HG03571 (cell line): ENCODE data around the gene SERPINH1.

Experiments
- ATAC-seq: cut with Tn5 transposase; IDR thresholded peaks from one replicate; pipeline ENCODE4 v1.9.1; 2021; ENCODE audit not compliant: unreplicated experiment

Gene SERPINH1

DNA sequence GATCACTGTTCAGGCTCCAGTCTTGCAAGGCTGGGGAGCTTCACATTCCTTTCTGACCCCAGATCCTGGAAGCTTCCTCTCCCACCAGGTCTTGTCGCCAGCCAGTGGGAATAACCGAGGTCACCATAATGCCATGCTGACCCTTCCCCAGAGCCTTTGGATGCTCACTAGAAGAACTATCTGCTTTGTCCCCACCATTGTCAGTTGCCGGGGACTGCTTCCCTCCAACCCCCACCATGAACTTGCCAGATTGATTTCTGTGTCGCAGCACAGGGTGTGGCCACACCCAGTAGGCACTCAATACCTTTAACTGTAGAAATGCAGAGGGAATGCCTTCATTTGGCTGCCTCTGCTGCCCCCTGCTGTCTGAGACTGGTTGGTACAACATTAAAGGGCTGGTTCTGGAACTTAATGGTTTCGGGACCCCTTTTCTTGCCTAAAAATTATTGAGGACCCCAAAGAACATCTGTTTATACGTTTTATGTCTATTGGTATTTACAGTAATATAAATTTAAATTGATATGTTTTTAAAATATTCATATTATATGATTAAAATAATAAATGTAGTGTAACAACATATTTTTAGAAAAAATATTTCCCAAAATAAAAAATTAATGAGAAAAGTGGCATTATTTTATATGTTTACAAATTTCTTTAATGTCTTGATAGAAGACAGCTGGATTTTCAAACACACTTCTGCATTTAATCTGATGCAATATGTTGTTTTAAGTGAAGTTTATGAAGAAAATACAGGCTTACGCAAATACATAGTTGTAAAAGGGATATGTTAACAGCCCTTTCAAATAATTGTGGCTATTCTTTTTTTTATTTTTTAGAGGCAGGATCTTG lies 29.6 kb upstream of the SERPINH1 start:
- ATAC-seq, result no peak

GRCh38 chr11:75533896-75534258 lies 28.2 kb upstream of the SERPINH1 start:
- no peak for ATAC-seq

- ATAC-seq, result no peak
These were observed 27.6 kb upstream of the SERPINH1 start for GRCh38 chr11:75534259-75535069.

DNA sequence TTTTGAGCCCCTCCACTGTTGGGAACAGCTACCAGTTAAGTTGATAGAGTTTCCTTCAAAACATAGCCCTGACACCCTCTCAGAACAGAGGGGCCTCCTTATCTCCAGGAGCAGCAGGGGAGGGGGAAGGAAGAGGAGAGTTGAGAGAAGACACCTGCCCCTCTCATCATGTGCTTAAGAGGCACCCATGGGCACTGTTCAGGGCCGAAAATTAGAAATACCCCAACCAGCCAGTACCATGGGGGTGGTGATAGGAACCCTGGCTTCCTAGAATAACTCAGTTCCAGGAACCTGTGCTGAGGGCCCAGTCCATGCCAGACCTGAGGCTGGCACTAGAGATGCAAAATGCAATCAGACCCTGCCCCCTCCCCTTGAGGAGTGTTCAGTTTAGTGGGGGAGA lies 27.0 kb upstream of the SERPINH1 start:
- ATAC-seq, result no peak

DNA sequence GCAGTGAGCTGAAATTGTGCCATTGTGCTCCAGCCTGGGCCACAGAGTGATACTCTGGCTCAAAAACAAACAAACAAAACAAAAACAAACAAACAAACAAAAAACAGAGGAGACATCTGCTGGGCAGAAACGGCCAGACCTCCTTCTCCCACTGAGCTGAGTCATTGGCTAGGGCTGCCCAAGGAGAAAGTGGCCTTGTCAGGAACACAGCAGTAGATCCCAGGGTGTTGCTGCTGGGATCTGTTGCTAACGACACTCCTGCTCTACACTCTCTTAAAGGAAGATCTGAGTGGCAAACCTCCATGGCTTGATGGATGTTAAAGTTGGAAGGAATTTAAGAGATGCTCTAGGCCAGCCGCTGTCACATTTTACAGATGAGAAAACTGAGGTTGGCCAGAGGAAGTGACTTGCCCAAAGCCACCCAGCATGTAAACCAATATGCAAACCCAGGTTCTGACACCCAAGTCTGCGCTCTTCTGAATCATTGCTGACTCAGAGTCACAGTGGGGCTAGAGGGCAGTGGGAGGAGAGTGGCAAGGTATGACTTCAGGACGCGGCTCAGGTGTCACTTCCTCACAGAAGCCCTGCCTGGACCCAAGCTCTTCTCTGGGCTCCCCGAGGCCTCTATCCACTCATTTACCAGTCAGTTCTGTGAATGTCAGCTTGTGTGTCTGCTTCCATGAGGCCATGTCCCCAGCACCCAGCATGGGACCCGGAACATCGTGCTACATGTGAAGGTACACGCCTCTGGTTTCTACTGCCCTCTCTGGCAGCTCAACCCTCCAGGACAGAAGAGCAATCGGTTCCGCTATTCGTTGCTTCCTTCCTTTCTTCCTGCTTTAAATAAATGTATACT lies 25.0 kb upstream of the SERPINH1 start:
- ATAC-seq, result peak; percentile 79

GRCh38 chr11:75537740-75538139 lies 24.3 kb upstream of the SERPINH1 start:
- ATAC-seq, result no peak

DNA sequence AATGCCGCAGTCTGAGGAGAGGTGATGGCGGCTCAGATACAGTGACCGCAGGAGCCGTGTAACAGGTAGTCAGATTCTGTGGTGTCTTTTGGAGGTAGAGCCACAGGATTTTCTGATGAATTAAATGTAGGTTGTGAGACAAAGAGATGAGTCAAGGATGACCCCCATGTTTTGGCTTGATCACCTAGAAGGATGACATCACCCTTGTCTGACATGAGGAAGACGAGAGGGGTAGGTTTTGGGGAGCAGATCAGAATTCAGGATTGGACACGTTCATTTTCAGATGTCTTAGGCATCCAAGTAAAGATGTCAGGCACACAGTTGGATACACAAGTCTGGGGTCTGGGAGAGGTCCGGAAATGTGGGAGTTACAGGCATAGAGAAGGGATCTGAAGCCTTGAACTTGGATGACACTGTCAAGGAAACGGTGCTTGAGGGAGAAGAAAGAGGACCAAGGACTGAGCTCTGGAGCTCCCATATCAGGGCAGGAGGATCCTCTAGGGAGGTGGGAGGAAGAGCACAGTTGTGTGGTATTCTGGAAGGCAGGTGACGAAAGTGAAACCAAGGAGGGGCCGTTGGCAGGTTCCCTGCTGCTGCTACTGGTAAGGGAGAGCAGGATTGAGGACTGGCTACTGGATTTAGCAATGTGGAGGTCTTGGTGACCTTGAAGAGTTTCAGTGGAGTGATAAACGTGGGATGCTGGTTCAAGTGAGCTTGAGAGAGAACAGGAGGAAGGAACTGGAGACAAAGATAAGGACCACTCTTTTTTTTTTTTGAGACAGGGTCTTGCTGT lies 23.7 kb upstream of the SERPINH1 start:
- ATAC-seq, result no peak

DNA sequence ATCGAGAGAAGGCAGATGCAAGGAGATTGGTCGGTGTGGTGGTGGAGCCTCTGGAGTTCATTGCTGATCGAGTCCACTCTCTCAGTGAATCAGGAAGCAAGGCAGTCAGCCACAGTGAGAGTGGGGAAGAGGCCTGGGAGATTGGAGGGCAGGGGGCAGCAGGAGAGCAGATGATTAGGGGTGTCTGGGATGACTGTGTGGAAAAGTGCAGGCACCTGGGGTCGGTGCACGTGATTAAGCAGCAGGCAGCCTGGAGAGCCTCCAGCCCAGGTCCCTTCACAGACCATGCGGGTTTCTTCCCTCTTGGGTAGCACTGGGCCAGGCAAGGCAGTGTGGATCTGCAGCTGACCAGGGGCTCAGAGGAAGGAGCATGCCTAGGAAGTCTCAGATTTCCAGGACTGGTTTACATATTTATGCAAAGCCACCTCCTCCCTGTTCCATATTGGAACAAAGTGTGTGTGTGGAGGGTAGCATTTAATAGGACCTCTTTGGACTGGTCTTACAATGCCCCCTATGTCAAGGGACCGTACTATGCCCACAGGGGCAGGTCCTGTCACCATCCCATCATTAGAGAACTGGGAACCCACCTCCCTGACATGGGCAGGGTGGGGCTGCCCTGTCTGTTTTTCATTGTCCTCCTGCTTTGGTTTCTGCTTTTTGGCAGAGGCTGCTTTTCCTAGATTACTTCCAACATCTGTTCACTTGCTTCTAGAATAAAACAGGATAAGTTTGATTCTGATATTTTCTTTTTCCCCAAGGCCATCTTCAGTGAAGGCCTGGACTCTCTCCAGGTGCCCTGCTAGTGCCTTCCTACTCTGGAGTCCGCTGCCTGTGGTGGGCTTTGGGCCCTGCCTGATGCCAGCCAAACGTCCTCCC lies 22.4 kb upstream of the SERPINH1 start:
- ATAC-seq, result no peak

- ATAC-seq, result no peak
These were observed 20.6 kb upstream of the SERPINH1 start for GRCh38 chr11:75541193-75542087.

- ATAC-seq, result no peak
These were observed 20.0 kb upstream of the SERPINH1 start for GRCh38 chr11:75542088-75542438.

DNA sequence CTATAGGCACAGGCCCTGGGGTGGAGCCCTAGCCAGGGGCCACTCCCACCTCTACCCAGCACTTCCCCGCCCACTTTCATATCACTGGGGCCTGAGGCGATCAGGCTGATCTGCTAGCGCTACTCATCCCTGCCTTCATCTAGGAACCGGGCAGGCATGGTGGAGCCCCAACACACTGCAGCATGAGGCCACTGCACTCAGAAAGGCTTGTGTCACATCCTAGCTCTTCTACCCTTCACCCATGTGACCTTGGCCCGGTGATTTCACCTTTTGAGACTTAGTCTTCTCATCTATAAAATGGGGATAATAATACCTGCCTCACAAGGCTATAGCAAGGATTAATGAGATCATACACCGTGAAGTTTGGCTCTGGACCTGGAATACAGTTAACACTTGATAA lies 18.2 kb upstream of the SERPINH1 start:
- ATAC-seq, result no peak

DNA sequence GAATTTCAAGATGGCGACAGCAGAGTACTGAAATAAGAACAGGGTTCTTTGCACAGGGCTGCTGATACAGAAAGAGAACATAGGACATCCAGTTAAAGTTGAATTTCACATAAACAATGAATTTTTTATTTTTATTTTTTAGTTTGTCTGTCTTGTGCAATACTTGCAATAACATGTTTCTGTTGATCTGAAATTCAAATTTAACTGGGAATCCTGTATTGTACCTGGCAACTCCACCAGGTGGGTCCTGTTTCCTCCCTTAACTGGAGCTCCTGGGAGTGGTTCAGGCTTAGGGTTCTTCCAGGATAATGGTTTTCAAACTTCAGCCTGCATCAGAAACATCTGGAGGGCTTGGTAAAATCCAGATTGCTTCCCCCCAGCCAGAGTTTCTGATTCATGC lies 14.9 kb upstream of the SERPINH1 start:
- no peak for ATAC-seq

GRCh38 chr11:75547617-75548058 lies 14.4 kb upstream of the SERPINH1 start:
- ATAC-seq, result no peak

DNA sequence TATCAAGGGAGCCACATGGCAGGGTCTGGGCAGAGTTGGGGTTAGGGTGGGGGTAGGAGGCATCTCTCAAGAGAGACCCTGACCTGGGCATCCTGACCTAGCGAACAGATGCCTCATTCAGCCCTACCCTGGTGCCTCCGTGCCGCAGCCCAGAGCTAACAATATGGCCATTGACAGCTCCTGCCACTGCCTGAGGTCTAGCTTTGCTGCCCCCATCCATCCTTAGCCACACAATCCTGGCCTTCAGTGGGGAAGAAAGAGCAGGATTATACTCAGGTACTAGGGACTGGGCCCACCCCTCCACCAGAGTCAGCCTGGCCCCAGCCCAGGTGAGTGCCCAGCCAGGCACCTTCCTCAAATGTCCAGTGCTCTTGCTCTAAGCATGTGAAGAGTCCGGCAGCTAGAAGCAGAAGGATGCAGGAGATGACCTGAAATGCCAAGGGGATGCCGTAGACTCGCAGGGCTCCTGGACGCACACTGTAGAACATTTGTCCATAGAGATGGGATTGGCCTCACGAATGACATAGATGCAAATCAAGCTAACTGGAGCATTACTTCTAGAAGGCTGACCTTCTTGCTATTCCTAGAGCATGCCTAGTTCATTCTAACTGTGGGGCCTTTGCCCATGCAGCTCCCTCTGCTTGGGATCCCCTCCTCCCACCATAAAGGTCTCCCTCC lies 13.3 kb upstream of the SERPINH1 start:
- no peak for ATAC-seq

GRCh38 chr11:75549370-75549958 lies 12.6 kb upstream of the SERPINH1 start:
- no peak for ATAC-seq

DNA sequence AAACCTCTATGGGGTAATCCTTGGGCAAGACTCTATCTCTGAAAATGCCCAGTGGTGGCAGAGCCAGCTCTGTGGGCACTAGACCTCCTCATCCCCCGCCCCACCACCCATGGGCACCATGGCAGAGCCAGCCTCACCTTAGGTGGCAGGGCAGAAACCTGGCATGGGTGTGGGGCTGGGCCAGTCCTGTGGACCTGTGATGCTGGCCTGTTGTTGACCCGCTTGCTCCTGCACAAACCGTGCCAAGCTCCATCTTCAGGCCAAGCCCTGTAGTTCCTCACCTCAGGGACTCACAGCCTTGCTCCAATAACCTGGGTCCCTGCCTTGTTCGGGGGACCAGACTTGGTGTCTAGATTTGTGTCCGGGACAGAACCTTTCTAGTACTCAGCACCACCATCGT lies 8.9 kb upstream of the SERPINH1 start:
- no peak for ATAC-seq

DNA sequence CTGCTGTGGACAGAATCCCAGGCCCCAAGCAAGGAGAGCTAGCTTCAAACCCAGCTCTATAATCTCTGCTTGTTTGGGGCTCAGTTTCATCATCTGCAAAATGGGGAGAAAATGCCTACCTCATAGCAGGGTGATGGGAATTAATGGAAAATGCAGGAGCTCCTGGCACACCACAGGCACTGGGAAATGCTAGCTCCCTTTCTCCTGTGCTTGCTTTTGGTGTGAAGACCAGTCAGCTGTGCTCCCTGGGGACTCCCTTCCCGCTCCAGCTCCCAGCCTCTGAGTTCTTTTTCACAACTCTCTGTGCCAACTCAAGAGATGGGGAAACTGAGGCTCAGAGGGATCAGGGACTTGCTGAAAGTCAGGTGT lies 8.2 kb upstream of the SERPINH1 start:
- no peak for ATAC-seq
